NAMALWA (cell line): ENCODE data around the gene DAB2IP.

Source experiments
- DNase-seq: peaks from one replicate; pipeline ENCODE4 v3.0.0-alpha.2; 2015; ENCODE audit warnings: low spot score

Gene DAB2IP

GRCh38 chr9:121703014-121703734, 51.7 kb downstream of the DAB2IP start:
- DNase-seq = no peak

- DNase-seq = no peak
These were observed 52.8 kb downstream of the DAB2IP start for GRCh38 chr9:121704281-121704680.

GRCh38 chr9:121706149-121706750, 54.8 kb downstream of the DAB2IP start:
- DNase-seq = no peak

GRCh38 chr9:121707477-121708424, 56.3 kb downstream of the DAB2IP start:
- peak; percentile 62 for DNase-seq

GRCh38 chr9:121708768-121709488, 57.5 kb downstream of the DAB2IP start:
- no peak for DNase-seq

- DNase-seq = no peak
These were observed 58.4 kb downstream of the DAB2IP start for GRCh38 chr9:121709798-121710197.

DNA sequence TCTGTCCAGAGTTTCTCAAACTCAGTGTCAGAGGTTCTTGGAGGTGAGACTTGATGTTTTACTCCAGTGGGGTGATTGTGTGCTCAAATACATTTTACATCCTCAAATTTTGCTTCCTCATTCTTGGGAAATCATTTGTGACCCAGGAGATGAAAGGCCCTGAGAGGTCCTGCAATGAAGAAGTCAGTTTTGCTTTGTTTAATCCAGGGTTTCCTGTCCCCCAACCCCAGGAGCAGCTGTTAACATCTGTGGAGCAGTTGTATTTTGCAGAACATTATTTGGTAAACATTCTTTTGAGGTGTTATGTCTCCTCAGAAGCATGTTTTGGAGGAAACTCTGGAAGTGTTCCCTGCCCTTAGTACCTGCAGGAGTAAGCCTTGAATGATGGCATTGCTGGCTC, 59.8 kb downstream of the DAB2IP start:
- DNase-seq = no peak

DNA sequence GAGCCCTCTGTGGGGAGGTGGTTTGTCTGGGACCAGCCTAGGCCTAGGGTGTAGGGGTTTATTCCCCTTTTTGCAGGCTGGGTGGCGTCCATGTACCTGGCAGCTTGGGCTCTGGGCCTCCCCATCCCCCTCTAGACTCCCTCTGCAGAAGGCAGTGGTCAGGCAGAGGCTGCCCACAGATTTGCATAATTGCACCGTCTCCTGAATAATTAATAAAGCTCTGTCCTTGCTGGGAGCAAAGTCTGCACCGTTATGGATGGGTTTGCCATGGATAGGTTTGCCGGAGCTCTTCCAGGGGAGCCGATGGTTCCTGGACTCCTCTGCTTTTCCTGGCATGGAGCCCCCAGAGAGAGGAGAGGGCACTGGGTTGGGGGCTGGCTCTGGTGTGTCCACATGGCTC, 60.4 kb downstream of the DAB2IP start:
- DNase-seq = no peak

- no peak for DNase-seq
These were observed 62.1 kb downstream of the DAB2IP start for GRCh38 chr9:121713400-121714070.

GRCh38 chr9:121714075-121714705, 62.8 kb downstream of the DAB2IP start:
- DNase-seq = no peak

GRCh38 chr9:121714873-121715272, 63.4 kb downstream of the DAB2IP start:
- DNase-seq = no peak

DNA sequence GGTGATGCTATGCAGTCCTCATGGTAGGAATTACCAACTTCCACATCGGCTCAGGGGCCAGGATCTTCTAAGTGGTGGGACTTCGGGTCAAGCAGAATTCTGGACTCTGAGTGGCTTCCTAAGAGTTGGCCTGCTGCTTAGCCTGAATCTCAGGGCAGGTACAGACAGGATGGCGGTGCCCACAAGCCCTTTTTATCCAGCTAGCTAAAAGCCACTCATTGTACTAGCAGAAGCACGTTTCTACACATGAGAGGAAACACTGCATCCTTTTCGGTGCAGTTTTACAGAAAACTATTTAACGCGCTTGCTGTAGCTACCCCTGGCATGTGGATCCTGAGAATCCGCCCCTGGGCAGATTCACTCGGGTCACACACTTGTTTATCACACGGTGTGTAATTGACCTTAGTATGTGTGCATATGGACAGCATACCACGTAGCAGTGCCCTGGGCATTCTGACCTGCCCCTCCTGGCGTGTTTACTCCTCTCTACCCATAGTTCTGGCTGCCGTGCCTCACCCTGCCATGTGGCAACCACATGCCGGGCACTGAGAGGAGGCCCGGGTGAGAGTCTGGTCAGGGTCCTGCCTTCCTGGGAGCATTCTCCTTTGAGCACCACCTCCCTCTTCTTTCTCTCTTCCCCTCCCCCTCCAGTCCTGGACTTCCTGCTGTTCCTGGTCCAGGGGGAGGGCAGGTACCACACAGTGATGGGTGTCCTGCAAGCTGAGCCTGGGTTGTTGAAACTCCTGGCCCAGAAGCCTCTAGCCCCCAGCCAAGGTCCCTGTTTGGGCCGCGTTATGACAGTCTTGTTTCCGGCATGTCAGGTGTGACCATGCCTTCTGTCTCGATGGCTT, 65.9 kb downstream of the DAB2IP start:
- no peak for DNase-seq

DNA sequence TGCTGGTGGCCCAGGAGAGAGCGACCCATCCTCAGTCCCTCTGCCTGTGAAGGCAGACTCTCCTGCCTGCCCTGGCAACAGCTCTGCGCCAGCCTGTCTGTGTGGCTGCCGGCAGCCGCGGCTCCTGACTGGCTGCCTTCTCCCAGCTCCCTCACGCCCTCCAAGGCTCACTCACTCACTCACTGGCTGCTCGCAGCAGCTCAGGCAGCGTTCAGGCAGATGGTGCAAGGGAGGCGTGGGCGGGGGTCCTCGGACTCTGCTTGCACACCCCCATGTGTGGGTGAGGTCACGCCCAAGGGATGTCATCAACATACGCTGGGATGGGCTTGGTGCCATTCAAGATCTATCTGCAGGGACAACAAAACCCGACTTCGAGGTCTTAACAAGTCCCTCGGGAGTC, 66.7 kb downstream of the DAB2IP start:
- DNase-seq = no peak

- DNase-seq = no peak
These were observed 67.1 kb downstream of the DAB2IP start for GRCh38 chr9:121718501-121718900.

- DNase-seq = no peak
These were observed 69.0 kb downstream of the DAB2IP start for GRCh38 chr9:121720311-121721057.

DNA sequence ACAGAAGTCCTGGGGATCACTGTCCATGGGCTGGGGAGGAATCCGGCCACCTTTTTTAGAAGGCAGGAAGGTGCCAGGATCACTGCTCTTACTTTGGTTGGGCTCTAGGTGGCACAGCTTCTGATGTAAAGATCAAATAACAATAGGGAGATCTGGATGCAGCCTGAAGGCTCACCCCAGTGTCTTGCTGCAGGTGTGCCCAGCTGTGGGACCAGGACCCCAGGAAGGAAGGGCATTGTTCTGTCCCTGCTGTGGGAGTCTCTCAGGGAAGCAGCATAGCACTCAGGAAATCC, 69.6 kb downstream of the DAB2IP start:
- DNase-seq = no peak

GRCh38 chr9:121721770-121722169, 70.3 kb downstream of the DAB2IP start:
- DNase-seq = no peak

GRCh38 chr9:121725008-121725775, 73.8 kb downstream of the DAB2IP start:
- DNase-seq = no peak
